ENCODE results near the gene CREG1. TPM values are rescaled to one million over a fixed set of nuclear protein-coding genes. Genes with fewer than 3 reads are reported as not detected.

Gene CREG1
- total and polyA plus RNA-seq, 2 of the 8 experiments (the other 6 are each of a cell fraction or from before 2014, with no cell fraction given) = 29.8 to 30.1 TPM

DNA sequence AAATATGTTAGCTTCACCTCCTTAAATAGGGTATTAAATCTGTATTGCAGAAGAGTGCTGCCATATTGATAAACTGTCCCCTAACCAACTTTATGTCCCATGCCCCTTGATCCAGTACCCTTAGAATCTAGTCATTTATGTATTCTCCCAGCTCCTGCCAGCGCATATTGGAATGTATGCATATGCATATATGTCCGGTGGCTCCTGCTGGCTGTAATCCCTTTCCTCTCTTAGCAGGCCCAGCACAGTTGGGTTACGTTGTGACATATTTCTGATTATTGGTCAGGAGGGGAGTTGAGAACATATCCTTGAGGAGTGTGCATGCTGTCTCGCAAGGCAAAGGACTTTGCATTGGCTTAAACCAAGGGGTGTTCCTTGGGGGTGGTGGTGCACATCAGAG, 29.2 kb upstream of the CREG1 start:
- 92% methylated on average over 4 of the region's 4 CpGs; no CpG with 5 or more reads in 1 of the 2 experiments for WGBS, 2 experiments (ENCODE audit: extremely low coverage in 1 of 2, insufficient coverage in 1 of 2, insufficient read length in 1 of 2, insufficient replicate concordance in 2 of 2, low coverage in 1 of 2, low lambda C conversion rate in 2 of 2, missing lambda C conversion rate in 1 of 2)
- Histone ChIP-seq H3K9ac (replicated peaks in 1 of 4; ENCODE audit: extremely low read depth in 1 of 4, low read depth in 3 of 4, low read length in 3 of 4) (no peak overlapping the region), H3K4me3 (ENCODE audit: extremely low read depth in 1 of 4, insufficient read depth in 2 of 4, low read depth in 3 of 4, low read length in 4 of 4) (no peak overlapping the region), H3K4me2 (ENCODE audit: insufficient read depth in 1 of 2, low read depth in 2 of 2, low read length in 2 of 2) (no peak overlapping the region), H3K4me1 (replicated peaks in 1 of 4; ENCODE audit: control insufficient read depth in 3 of 4, insufficient read depth in 4 of 4, low read length in 3 of 4) (no peaks in the 10 kb centered on the region), H3K27me3 (replicated peaks in 1 of 4; ENCODE audit: control insufficient read depth in 3 of 4, extremely low read depth in 1 of 4, insufficient read depth in 3 of 4, low read length in 3 of 4) (no peaks in the 10 kb centered on the region), H2AK5ac (ENCODE audit: low read depth, low read length) (no peak overlapping the region), H3K36me3 (ENCODE audit: control insufficient read depth in 2 of 4, insufficient read depth in 4 of 4, low read length in 3 of 4) (no peaks in the 10 kb centered on the region), H2AFZ (ENCODE audit: low read length) (no peak overlapping the region), H4K20me1 (replicated peaks in 1 of 2; ENCODE audit: control insufficient read depth in 1 of 2, insufficient read depth in 2 of 2, low read length in 2 of 2) (no peaks in the 10 kb centered on the region), H3K56ac (replicated peaks; ENCODE audit: insufficient read length, low read depth, low read length) (no peak overlapping the region), H2BK20ac (ENCODE audit: low read length) (no peak overlapping the region), H3K14ac (ENCODE audit: insufficient read length) (no peak overlapping the region), H2BK15ac (ENCODE audit: low read length) (no peak overlapping the region), H4K91ac (replicated peaks; ENCODE audit: insufficient read length, low read length) (no peak overlapping the region), H3K79me1 (ENCODE audit: low read depth, low read length) (no peaks in the 10 kb centered on the region), H3K4ac (replicated peaks; ENCODE audit: insufficient read length, low read depth, low read length) (no peak overlapping the region), H3K18ac (ENCODE audit: extremely low read depth, low read length) (no peak overlapping the region), H4K5ac (ENCODE audit: insufficient read length, low read depth, low read length) (no peak overlapping the region), H3K27ac (ENCODE audit: low read depth, low read length) (no peak overlapping the region), H3K23me2 (ENCODE audit: low read depth, low read length) (no peaks in the 10 kb centered on the region), H3K79me2 (ENCODE audit: control insufficient read depth in 1 of 2, insufficient read depth in 2 of 2, low read length in 2 of 2) (no peaks in the 10 kb centered on the region), H4K8ac (ENCODE audit: extremely low read depth, insufficient read depth, low read length) (no peak overlapping the region), H3K23ac (ENCODE audit: insufficient read length) (no peak overlapping the region), H2BK5ac (ENCODE audit: low read depth, low read length) (no peak overlapping the region), H2BK120ac (replicated peaks; ENCODE audit: low read depth, low read length) (no peak overlapping the region), H3K9me3 (ENCODE audit: insufficient read depth in 2 of 2, low read depth in 1 of 2, low read length in 1 of 2) (no peaks in the 10 kb centered on the region), H2BK12ac (ENCODE audit: low read depth, low read length) (no peak overlapping the region)
- DNase-seq (ENCODE audit: low read depth in 1 of 2, low spot score in 2 of 2) (no peak), FAIRE-seq (no peak)
- ChIA-PET CTCF (ENCODE audit: partially characterized antibody) (interaction anchor here (1.0 to 1.8 kb wide), 2 partner anchors 10 to 105 kb away, joined by 3 to 5 read pairs; no protein-coding TSS in a partner anchor), POLR2A (ENCODE audit: partially characterized antibody) (no interaction called here)

All from H1 (cell line).